ENCODE results near the gene CLDN18. TPM values are rescaled to one million over a fixed set of nuclear protein-coding genes. Genes with fewer than 3 reads are reported as not detected.

The CLDN18 gene
- total RNA-seq, 120 experiments from 2014 or later = not detected

Other genes starting within 250 kb of the CLDN18 start
- not detected for gene SOX14, start 245.8 kb upstream of the CLDN18 start, total RNA-seq
- 10 to 100 TPM in 61 of 120 experiments, 1 to 10 TPM in 59; 3.3 to 20.4 (median 10.0) TPM for gene DZIP1L, start 105.4 kb downstream of the CLDN18 start, total RNA-seq
- gene A4GNT, start 122.2 kb downstream of the CLDN18 start, total RNA-seq = under 1 TPM in 3 of 120 experiments, not detected in 117; 0.29 to 0.76 (median 0.32) TPM
- gene DBR1, start 164.8 kb downstream of the CLDN18 start, total RNA-seq = 10 to 100 TPM in 88 of 120 experiments, 1 to 10 TPM in 32; 5.7 to 15.5 (median 11.1) TPM
- gene ARMC8, start 177.1 kb downstream of the CLDN18 start, total RNA-seq = 100 to 1,000 TPM in 4 of 120 experiments, 10 to 100 TPM in 116; 49.2 to 110 (median 77.9) TPM